ENCODE measurements around the gene AOC2.
"Not testable (repeated sequence)": the region's sequence is repeated elsewhere in the genome, so short reads cannot be mapped to it uniquely, and the experiment has no call there.

The AOC2 gene

GRCh38 chr17:42855048-42855596, 10.7 kb downstream of the AOC2 start:
- no peak overlapping the region for H3K4me3 ChIP-seq (ENCODE audit: low read depth, low read length)
- no peak for TF ChIP-seq CTCF (conservative IDR thresholded peaks at IDR 0.05; ENCODE audit: low read depth, low read length)
- no peak for DNase-seq (ENCODE audit: low read depth)

GRCh38 chr17:42856093-42856492, 11.7 kb downstream of the AOC2 start:
- not testable (repeated sequence) for DNase-seq (ENCODE audit: low read depth)

GRCh38 chr17:42856516-42856915, 12.1 kb downstream of the AOC2 start:
- not testable (repeated sequence) for H3K4me3 ChIP-seq (ENCODE audit: low read depth, low read length); DNase-seq (ENCODE audit: low read depth)

More at GRCh38 chr17:42856093-42856492, 11.7 kb downstream of the AOC2 start:
- not testable (repeated sequence) for H3K4me3 ChIP-seq (ENCODE audit: low read depth, low read length)

GRCh38 chr17:42857389-42857788, 13.0 kb downstream of the AOC2 start:
- H3K4me3 ChIP-seq (ENCODE audit: low read depth, low read length) = no peak overlapping the region
- TF ChIP-seq CTCF (conservative IDR thresholded peaks at IDR 0.05; ENCODE audit: low read depth, low read length) = no peak
- DNase-seq (ENCODE audit: low read depth) = no peak

GRCh38 chr17:42865638-42866094, 21.3 kb downstream of the AOC2 start:
- no peak for TF ChIP-seq CTCF (conservative IDR thresholded peaks at IDR 0.05; ENCODE audit: low read depth, low read length)
- DNase-seq (ENCODE audit: low read depth) = no peak
- no peak overlapping the region for H3K4me3 ChIP-seq (ENCODE audit: low read depth, low read length)

GRCh38 chr17:42866216-42866615, 21.8 kb downstream of the AOC2 start:
- TF ChIP-seq CTCF (conservative IDR thresholded peaks at IDR 0.05; ENCODE audit: low read depth, low read length) = no peak
- no peak overlapping the region for H3K4me3 ChIP-seq (ENCODE audit: low read depth, low read length)
- no peak for DNase-seq (ENCODE audit: low read depth)

GRCh38 chr17:42866631-42867575, 22.5 kb downstream of the AOC2 start:
- H3K4me3 ChIP-seq (ENCODE audit: low read depth, low read length) = no peak overlapping the region
- TF ChIP-seq CTCF (conservative IDR thresholded peaks at IDR 0.05; ENCODE audit: low read depth, low read length) = no peak
- DNase-seq (ENCODE audit: low read depth) = no peak

GRCh38 chr17:42867694-42868261, 23.4 kb downstream of the AOC2 start:
- DNase-seq (ENCODE audit: low read depth); H3K4me3 ChIP-seq (ENCODE audit: low read depth, low read length): not testable (repeated sequence)

All from choroid plexus epithelial cell (primary cell).